Measurements from ENCODE around the gene BCL11B. TPM values are rescaled to one million over a fixed set of nuclear protein-coding genes. Genes with fewer than 3 reads are reported as not detected.

BCL11B gene
- total RNA-seq, 1 experiment from 2014 or later = 0.84 TPM

- Mint-ChIP-seq H3K27ac (ENCODE audit: low read depth, unreplicated experiment) (no peak overlapping the region), H3K36me3 (ENCODE audit: insufficient read depth, unreplicated experiment) (peaks cover 5% of the 10 kb centered on the region), H3K9me3 (ENCODE audit: unreplicated experiment) (no peaks in the 10 kb centered on the region), H3K27me3 (ENCODE audit: insufficient read depth, unreplicated experiment) (no peaks in the 10 kb centered on the region), H3K4me3 (ENCODE audit: unreplicated experiment) (no peak overlapping the region), H3K4me1 (ENCODE audit: insufficient read depth, unreplicated experiment) (no peaks in the 10 kb centered on the region)
- intact Hi-C loops (cut with micrococcal nuclease) = no loop called here
- BruUV-seq (replicated peaks) = no TSS peak
- CTCF ChIA-PET = no interaction called here
- no peak for DNase-seq (ENCODE audit: unreplicated experiment)
- TF ChIP-seq CTCF (IDR thresholded peaks at IDR 0.05; ENCODE audit: unreplicated experiment) = no peak
- POLR2A ChIA-PET = no interaction called here
These were observed 151.3 kb downstream of the BCL11B start for GRCh38 chr14:99120526-99121318.

- Mint-ChIP-seq H3K27me3 (ENCODE audit: insufficient read depth, unreplicated experiment) (no peaks in the 10 kb centered on the region), H3K36me3 (ENCODE audit: insufficient read depth, unreplicated experiment) (peaks cover 5% of the 10 kb centered on the region), H3K9me3 (ENCODE audit: unreplicated experiment) (no peaks in the 10 kb centered on the region), H3K4me1 (ENCODE audit: insufficient read depth, unreplicated experiment) (no peaks in the 10 kb centered on the region), H3K4me3 (ENCODE audit: unreplicated experiment) (no peak overlapping the region), H3K27ac (ENCODE audit: low read depth, unreplicated experiment) (no peak overlapping the region)
- CTCF ChIA-PET = no interaction called here
- no peak for TF ChIP-seq CTCF (IDR thresholded peaks at IDR 0.05; ENCODE audit: unreplicated experiment)
- POLR2A ChIA-PET = interaction anchor here (0.6 kb wide), 1 partner anchor 28 kb away, joined by 3 read pairs; no protein-coding TSS in a partner anchor
- intact Hi-C loops (cut with micrococcal nuclease) = no loop called here
- DNase-seq (ENCODE audit: unreplicated experiment) = no peak
- no TSS peak for BruUV-seq (replicated peaks)
These were observed 152.2 kb downstream of the BCL11B start for GRCh38 chr14:99119554-99120525.

Other genes starting within 250 kb of the BCL11B start
- 43.9 and 50.6 TPM in 2 replicates for gene SETD3, start 208.7 kb upstream of the BCL11B start, total RNA-seq (2022)
- gene CCNK, start 209.2 kb upstream of the BCL11B start, total RNA-seq (2022) = 70.4 and 87.7 TPM in 2 replicates

All from MCF 10A (cell line).